Panc1 (cell line): Measurements from ENCODE around the gene GMEB2. TPM values are rescaled to one million over a fixed set of nuclear protein-coding genes. Genes with fewer than 3 reads are reported as not detected.

ENCODE experiments used
- ATAC-seq: fragments of 200-7000 bp; cut with Tn5 transposase; 2 replicates; pipeline ENCODE4 v1.9.1; 2020; ENCODE audit warnings: mild to moderate bottlenecking, moderate library complexity
- BruUV-seq: library from RNA; stranded (reverse); fragments of 400-500 nt; replicated peaks from 2 replicates; lab custom pipeline; 2021; lab: Mats Ljungman, UMichigan
- CTCF ChIA-PET: fragments of 300-600 bp; sonication (Branson Sonifier 250); formaldehyde crosslinking; loops from one replicate; lab custom pipeline; 2022; ENCODE audit warnings: antibody characterized with exemption; lab: Charles Lee
- POLR2A ChIA-PET: fragments of 300-600 bp; sonication (Branson Sonifier 250); formaldehyde crosslinking; loops from one replicate; lab custom pipeline; 2022; ENCODE audit warnings: antibody characterized with exemption; lab: Charles Lee
- DNase-seq: peaks from one replicate; pipeline ENCODE4 v3.0.0-alpha.2; 2010; ENCODE audit warnings: low read depth, low spot score
- H3K27ac ChIP-seq: 2 replicates; pipeline ENCODE4 v1.5.1; 2011; ENCODE audit warnings: mild to moderate bottlenecking, low read length, inconsistent platforms
- H3K27me3 ChIP-seq: fragments of 200-500 bp; sonication (Bioruptor generic); 2 replicates; pipeline ENCODE4 v1.6.0; 2014; ENCODE audit warnings: low read length, inconsistent platforms; ENCODE audit not compliant: control insufficient read depth, insufficient read depth
- H3K36me3 ChIP-seq: fragments of 200-500 bp; sonication (Bioruptor generic); 2 replicates; pipeline ENCODE4 v1.5.1; 2014; ENCODE audit warnings: inconsistent platforms, mild to moderate bottlenecking, low read length, moderate library complexity; ENCODE audit not compliant: control insufficient read depth, insufficient read depth
- H3K4me1 ChIP-seq: 2 replicates; pipeline ENCODE4 v1.5.1; 2011; ENCODE audit warnings: inconsistent platforms, mild to moderate bottlenecking, low read length, moderate library complexity; ENCODE audit not compliant: control insufficient read depth, insufficient read depth
- H3K4me3 ChIP-seq, 2 experiments: 2 replicates each; pipeline ENCODE4 v1.5.1; 2011 to 2012; ENCODE audit warnings: low read depth in 2 of 2, low read length in 2 of 2, mild to moderate bottlenecking in 2 of 2, inconsistent platforms in 1 of 2, moderate library complexity in 1 of 2
- H3K9me3 ChIP-seq: fragments of 200-500 bp; sonication (Bioruptor generic); 2 replicates; pipeline ENCODE4 v1.5.1; 2014; ENCODE audit warnings: low read depth, mild to moderate bottlenecking, inconsistent platforms, low read length, moderate library complexity; ENCODE audit not compliant: control insufficient read depth, insufficient read depth
- POLR2AphosphoS5 ChIP-seq: IDR thresholded peaks from 2 replicates; pipeline ENCODE4 v1.6.1; 2012; ENCODE audit warnings: mild to moderate bottlenecking, low read depth, low read length, moderate library complexity
- REST ChIP-seq, 2 experiments: IDR thresholded peaks; 2 replicates each; pipeline ENCODE4 v1.6.1; 2011 to 2012; ENCODE audit warnings: low read depth in 2 of 2, control low read depth in 1 of 2, low read length in 1 of 2, mild to moderate bottlenecking in 1 of 2, moderate library complexity in 1 of 2; ENCODE audit not compliant: insufficient read depth in 1 of 2
- SIN3A ChIP-seq: IDR thresholded peaks from 2 replicates; pipeline ENCODE4 v1.6.1; 2012; ENCODE audit warnings: low read depth, mild to moderate bottlenecking, low read length, moderate library complexity, borderline replicate concordance; ENCODE audit not compliant: insufficient read depth
- TCF7L2 ChIP-seq: IDR thresholded peaks from 2 replicates; pipeline ENCODE4 v1.6.1; 2011; ENCODE audit warnings: mild to moderate bottlenecking, low read depth, low read length, inconsistent platforms
- in situ Hi-C: cut with HindIII; loops from 2 replicates; pipeline ENCODE4 v1.10.0; 2016; ENCODE audit warnings: low sequenced_read_pairs, low pct_unique_long_range_greater_than_20kb
- intact Hi-C: fragments of 100-400 bp; cut with micrococcal nuclease; formaldehyde crosslinking; loops from one replicate; pipeline ENCODE4 v1.10.0; 2022; ENCODE audit not compliant: unreplicated experiment
- total RNA-seq: library from RNA; stranded (reverse); gene quantifications from one replicate; pipeline ENCODE4 v1.2.1, GENCODE V29; 2021; ENCODE audit not compliant: unreplicated experiment
- TF ChIP-seq, protein P1 (sequence below): fragments of 450-650 bp; IDR thresholded peaks from 2 replicates; pipeline ENCODE4 v1.5.1; 2017; ENCODE audit warnings: mild to moderate bottlenecking

Gene GMEB2
- total RNA-seq, 1 experiment from 2014 or later = 13.1 TPM

GRCh38 chr20:63664861-63665594 is 38.1 kb upstream of the GMEB2 start:
- H3K36me3 ChIP-seq = no peaks in the 10 kb centered on the region
- CTCF ChIA-PET = interaction anchor here (0.6 kb wide), 1 partner anchor 21 kb away, joined by 3 read pairs; no protein-coding TSS in a partner anchor

DNA sequence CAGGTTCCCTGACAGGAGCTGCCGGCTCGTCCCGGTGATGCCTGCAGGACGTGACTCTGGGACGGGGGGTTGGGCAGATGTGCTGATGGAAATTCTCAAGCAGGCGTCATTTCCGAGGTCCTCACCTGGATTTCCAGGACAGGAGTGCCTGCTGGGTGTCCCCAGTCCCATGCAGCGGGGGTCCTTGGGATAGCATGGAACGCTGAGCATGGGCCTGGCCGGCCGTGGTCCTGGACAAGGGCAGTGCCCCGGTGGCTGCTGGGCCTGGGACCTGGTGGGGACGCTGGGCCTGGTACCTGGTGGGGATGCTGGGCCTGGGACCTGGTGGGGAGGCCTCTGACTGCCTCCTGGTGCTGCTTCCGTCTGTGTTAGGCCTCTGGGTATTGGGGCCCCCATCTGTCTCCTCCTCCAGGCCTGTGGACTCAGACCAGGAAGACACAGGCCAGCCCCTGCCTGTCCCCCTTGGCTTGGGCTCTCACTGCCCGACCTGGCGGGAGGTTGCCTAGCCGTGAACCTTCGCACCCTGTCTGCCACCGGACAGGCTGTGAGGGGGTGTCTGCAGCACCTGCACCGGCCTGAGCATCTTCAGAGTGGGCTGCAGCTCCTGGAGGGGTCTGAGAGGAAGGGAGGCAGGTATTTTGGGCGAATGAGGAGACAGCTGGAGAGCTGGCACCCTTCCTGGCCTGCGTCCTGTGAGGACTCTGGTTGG is 37.4 kb upstream of the GMEB2 start:
- intact Hi-C loops = no loop called here
- no peak for ATAC-seq
- DNase-seq = no peak
- Histone ChIP-seq H3K36me3 (no peaks in the 10 kb centered on the region), H3K4me1 (peaks cover 1% of the 10 kb centered on the region; the same call in 1 of the 2 replicates), H3K9me3 (no peaks in the 10 kb centered on the region), H3K27ac (no peak overlapping the region), H3K27me3 (no peaks in the 10 kb centered on the region), H3K4me3 (no peak overlapping the region)
- BruUV-seq = no TSS peak
- TF ChIP-seq TCF7L2 (no peak), POLR2AphosphoS5 (no peak), SIN3A (no peak), REST (IDR thresholded peaks at IDR 0.05; ENCODE audit: insufficient read depth in 1 of 2, low read depth in 2 of 2, low read length in 1 of 2) (no peak)
- TF ChIP-seq, protein P1, sequence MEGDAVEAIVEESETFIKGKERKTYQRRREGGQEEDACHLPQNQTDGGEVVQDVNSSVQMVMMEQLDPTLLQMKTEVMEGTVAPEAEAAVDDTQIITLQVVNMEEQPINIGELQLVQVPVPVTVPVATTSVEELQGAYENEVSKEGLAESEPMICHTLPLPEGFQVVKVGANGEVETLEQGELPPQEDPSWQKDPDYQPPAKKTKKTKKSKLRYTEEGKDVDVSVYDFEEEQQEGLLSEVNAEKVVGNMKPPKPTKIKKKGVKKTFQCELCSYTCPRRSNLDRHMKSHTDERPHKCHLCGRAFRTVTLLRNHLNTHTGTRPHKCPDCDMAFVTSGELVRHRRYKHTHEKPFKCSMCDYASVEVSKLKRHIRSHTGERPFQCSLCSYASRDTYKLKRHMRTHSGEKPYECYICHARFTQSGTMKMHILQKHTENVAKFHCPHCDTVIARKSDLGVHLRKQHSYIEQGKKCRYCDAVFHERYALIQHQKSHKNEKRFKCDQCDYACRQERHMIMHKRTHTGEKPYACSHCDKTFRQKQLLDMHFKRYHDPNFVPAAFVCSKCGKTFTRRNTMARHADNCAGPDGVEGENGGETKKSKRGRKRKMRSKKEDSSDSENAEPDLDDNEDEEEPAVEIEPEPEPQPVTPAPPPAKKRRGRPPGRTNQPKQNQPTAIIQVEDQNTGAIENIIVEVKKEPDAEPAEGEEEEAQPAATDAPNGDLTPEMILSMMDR = no peak
- CTCF ChIA-PET = interaction anchor here (0.6 kb wide), 1 partner anchor 22 kb away, joined by 3 read pairs; no protein-coding TSS in a partner anchor
- in situ Hi-C loops = no loop called here
- POLR2A ChIA-PET = no interaction called here

More at GRCh38 chr20:63664861-63665594, 38.1 kb upstream of the GMEB2 start:
- no peak overlapping the region for H3K27ac ChIP-seq
- in situ Hi-C loops (no loop called here), intact Hi-C loops (no loop called here)
- no peaks in the 10 kb centered on the region for H3K27me3 ChIP-seq
- ATAC-seq (peak; percentile 50; the same call in 1 of the 2 replicates), DNase-seq (no peak)
- BruUV-seq = no TSS peak
- POLR2A ChIA-PET = no interaction called here
- no peak for TF ChIP-seq REST (IDR thresholded peaks at IDR 0.05; ENCODE audit: insufficient read depth in 1 of 2, low read depth in 2 of 2, low read length in 1 of 2)
- no peak for TF ChIP-seq TCF7L2
- no peak for TF ChIP-seq POLR2AphosphoS5
- TF ChIP-seq, protein P1 = no peak
- TF ChIP-seq SIN3A = no peak
- no peaks in the 10 kb centered on the region for H3K4me1 ChIP-seq
- no peaks in the 10 kb centered on the region for H3K9me3 ChIP-seq
- H3K4me3 ChIP-seq = no peak overlapping the region
